ENCODE measurements around the gene RNF2. TPM values are rescaled to one million over a fixed set of nuclear protein-coding genes. Genes with fewer than 3 reads are reported as not detected.

Gene RNF2
- total RNA-seq, 1 donor from 2014 or later: 44.0 TPM

- TF ChIP-seq CTCF (conservative IDR thresholded peaks at IDR 0.05): no peak
- Mint-ChIP-seq H3K27ac (ENCODE audit: unreplicated experiment) (no peak overlapping the region), H3K9me3 (peaks cover 14% of the 10 kb centered on the region), H3K4me1 (no peaks in the 10 kb centered on the region), H3K4me3 (no peak overlapping the region), H3K27me3 (ENCODE audit: low read depth) (no peaks in the 10 kb centered on the region), H3K36me3 (ENCODE audit: low read depth) (peaks cover 45% of the 10 kb centered on the region)
- no peak for DNase-seq (ENCODE audit: low read depth, low spot score)
Observed at GRCh38 chr1:185068341-185068740, 23.0 kb downstream of the RNF2 start.

GRCh38 chr1:185069202-185069772 lies 23.9 kb downstream of the RNF2 start:
- Mint-ChIP-seq H3K36me3 (ENCODE audit: low read depth) (peaks cover 36% of the 10 kb centered on the region), H3K27ac (ENCODE audit: unreplicated experiment) (peak overlapping the region; percentile 35), H3K27me3 (ENCODE audit: low read depth) (no peaks in the 10 kb centered on the region), H3K4me1 (no peaks in the 10 kb centered on the region), H3K9me3 (peaks cover 9% of the 10 kb centered on the region), H3K4me3 (no peak overlapping the region)
- TF ChIP-seq CTCF (conservative IDR thresholded peaks at IDR 0.05): no peak
- DNase-seq (ENCODE audit: low read depth, low spot score): no peak

- no peak overlapping the region for H3K27ac Mint-ChIP-seq (ENCODE audit: unreplicated experiment)
Observed at GRCh38 chr1:185070051-185070450, 24.7 kb downstream of the RNF2 start.

GRCh38 chr1:185073725-185074124 lies 28.4 kb downstream of the RNF2 start:
- Mint-ChIP-seq H3K27me3 (ENCODE audit: low read depth) (no peaks in the 10 kb centered on the region), H3K4me1 (peaks cover 13% of the 10 kb centered on the region), H3K9me3 (peaks cover 12% of the 10 kb centered on the region), H3K36me3 (ENCODE audit: low read depth) (peaks cover 31% of the 10 kb centered on the region), H3K4me3 (no peak overlapping the region), H3K27ac (ENCODE audit: unreplicated experiment) (no peak overlapping the region)
- no peak for TF ChIP-seq CTCF (conservative IDR thresholded peaks at IDR 0.05)
- DNase-seq (ENCODE audit: low read depth, low spot score): no peak

More at GRCh38 chr1:185070051-185070450, 24.7 kb downstream of the RNF2 start:
- Mint-ChIP-seq H3K9me3 (peaks cover 9% of the 10 kb centered on the region), H3K27me3 (ENCODE audit: low read depth) (no peaks in the 10 kb centered on the region), H3K4me3 (no peak overlapping the region), H3K36me3 (ENCODE audit: low read depth) (peaks cover 37% of the 10 kb centered on the region), H3K4me1 (no peaks in the 10 kb centered on the region)
- TF ChIP-seq CTCF (conservative IDR thresholded peaks at IDR 0.05): no peak
- DNase-seq (ENCODE audit: low read depth, low spot score): no peak

GRCh38 chr1:185074307-185074706 lies 28.9 kb downstream of the RNF2 start:
- TF ChIP-seq CTCF (conservative IDR thresholded peaks at IDR 0.05): no peak
- Mint-ChIP-seq H3K36me3 (ENCODE audit: low read depth) (peaks cover 31% of the 10 kb centered on the region), H3K27me3 (ENCODE audit: low read depth) (no peaks in the 10 kb centered on the region), H3K27ac (ENCODE audit: unreplicated experiment) (no peak overlapping the region), H3K4me1 (peaks cover 13% of the 10 kb centered on the region), H3K9me3 (peaks cover 12% of the 10 kb centered on the region), H3K4me3 (no peak overlapping the region)
- no peak for DNase-seq (ENCODE audit: low read depth, low spot score)
